ENCODE measurements around the gene ADAM17. TPM values are rescaled to one million over a fixed set of nuclear protein-coding genes. Genes with fewer than 3 reads are reported as not detected.

ADAM17 gene
- 8.7 and 11.1 TPM in 2 replicates for polyA plus RNA-seq (2011; rRNA removed)
- polyA minus RNA-seq (2011; rRNA and poly(A)+ RNA removed): 8.0 and 10.1 TPM in 2 replicates

- POLR2A ChIA-PET: interaction anchor here (0.5 to 1.2 kb wide), 4 partner anchors 9 to 429 kb away, joined by 3 to 9 read pairs (median 4); partner anchors contain the start of gene YWHAQ
- CTCF ChIA-PET: interaction anchor here (0.6 to 2.1 kb wide), 17 partner anchors 10 to 258 kb away, joined by 3 to 10 read pairs (median 4); no protein-coding TSS in a partner anchor
Observed at GRCh38 chr2:9555297-9556120, at the start of gene ADAM17. TSS of gene ADAM17 (minus strand) at chr2:9555830. CDS start at chr2:9555605, 225 bp downstream.

GRCh38 chr2:9602412-9602811 is 46.8 kb upstream of the ADAM17 start:
- peaks cover 2% of the 10 kb centered on the region; the same call in 1 of the 2 replicates for H3K36me3 ChIP-seq (ENCODE audit: control insufficient read depth, insufficient read depth, low read length)
- TF ChIP-seq CTCF (IDR thresholded peaks at IDR 0.05; ENCODE audit: insufficient read depth, low read depth, low read length): no peak
- CTCF ChIA-PET: no interaction called here
- no peak for DNase-seq (ENCODE audit: low read depth)
- no peaks in the 10 kb centered on the region for H3K27me3 ChIP-seq (ENCODE audit: control insufficient read depth, insufficient read depth, low read length)
- H3K4me3 ChIP-seq (ENCODE audit: low read depth, low read length): no peak overlapping the region
- POLR2A ChIA-PET: no interaction called here

More at GRCh38 chr2:9555297-9556120, at the start of gene ADAM17:
- DNase-seq (ENCODE audit: low read depth): peak; percentile 83
- peak within 1 kb of the TSS; percentile 79 for H3K4me3 ChIP-seq (ENCODE audit: low read depth, low read length)
- TF ChIP-seq CTCF (IDR thresholded peaks at IDR 0.05; ENCODE audit: insufficient read depth, low read depth, low read length): peak; percentile 64
- no peaks in the 10 kb centered on the region for H3K36me3 ChIP-seq (ENCODE audit: control insufficient read depth, insufficient read depth, low read length)
- H3K27me3 ChIP-seq (ENCODE audit: control insufficient read depth, insufficient read depth, low read length): no peaks in the 10 kb centered on the region

GRCh38 chr2:9601397-9601796 is 45.8 kb upstream of the ADAM17 start:
- ChIA-PET POLR2A (no interaction called here), CTCF (no interaction called here)
- no peak for DNase-seq (ENCODE audit: low read depth)
- no peak for TF ChIP-seq CTCF (IDR thresholded peaks at IDR 0.05; ENCODE audit: insufficient read depth, low read depth, low read length)
- Histone ChIP-seq H3K4me3 (ENCODE audit: low read depth, low read length) (no peak overlapping the region), H3K36me3 (ENCODE audit: control insufficient read depth, insufficient read depth, low read length) (peaks cover 2% of the 10 kb centered on the region; the same call in 1 of the 2 replicates), H3K27me3 (ENCODE audit: control insufficient read depth, insufficient read depth, low read length) (no peaks in the 10 kb centered on the region)

- no peak overlapping the region for H3K4me3 ChIP-seq (ENCODE audit: low read depth, low read length)
- POLR2A ChIA-PET: no interaction called here
- no peak for TF ChIP-seq CTCF (IDR thresholded peaks at IDR 0.05; ENCODE audit: insufficient read depth, low read depth, low read length)
- H3K36me3 ChIP-seq (ENCODE audit: control insufficient read depth, insufficient read depth, low read length): peaks cover 2% of the 10 kb centered on the region; the same call in 1 of the 2 replicates
- DNase-seq (ENCODE audit: low read depth): no peak
- CTCF ChIA-PET: interaction anchor here (0.9 to 1.3 kb wide), 3 partner anchors 10 to 29 kb away, joined by 3 to 4 read pairs (median 3); no protein-coding TSS in a partner anchor
- no peaks in the 10 kb centered on the region for H3K27me3 ChIP-seq (ENCODE audit: control insufficient read depth, insufficient read depth, low read length)
Observed at GRCh38 chr2:9599430-9599829, 43.8 kb upstream of the ADAM17 start.

GRCh38 chr2:9596621-9597311 is 41.1 kb upstream of the ADAM17 start:
- H3K36me3 ChIP-seq (ENCODE audit: control insufficient read depth, insufficient read depth, low read length): peaks cover 2% of the 10 kb centered on the region; the same call in 1 of the 2 replicates
- ChIA-PET CTCF (no interaction called here), POLR2A (no interaction called here)
- H3K4me3 ChIP-seq (ENCODE audit: low read depth, low read length): no peak overlapping the region
- DNase-seq (ENCODE audit: low read depth): no peak
- no peaks in the 10 kb centered on the region for H3K27me3 ChIP-seq (ENCODE audit: control insufficient read depth, insufficient read depth, low read length)
- no peak for TF ChIP-seq CTCF (IDR thresholded peaks at IDR 0.05; ENCODE audit: insufficient read depth, low read depth, low read length)

Data from BJ (cell line).